ENCODE data around the gene CCNJL.

The CCNJL gene

GRCh38 chr5:160211352-160211751, 101.0 kb downstream of the CCNJL start:
- no peak for DNase-seq

GRCh38 chr5:160210606-160211005, 101.8 kb downstream of the CCNJL start:
- DNase-seq, result no peak

GRCh38 chr5:160209917-160210316, 102.4 kb downstream of the CCNJL start:
- no peak for DNase-seq

- DNase-seq, result no peak
Measured at GRCh38 chr5:160207061-160207460, 105.3 kb downstream of the CCNJL start.

Measured in cortex of kidney (tissue), 1 donor.